Type B pancreatic cell (in vitro differentiated cells): Measurements from ENCODE around the gene ZKSCAN4. TPM values are rescaled to one million over a fixed set of nuclear protein-coding genes. Genes with fewer than 3 reads are reported as not detected.

Experiments used
- DNase-seq: peaks from one replicate; pipeline ENCODE4 v3.0.0; 2021; ENCODE audit warnings: mixed read lengths; ENCODE audit not compliant: unreplicated experiment; ENCODE audit errors: extremely low spot score
- H3K27ac Mint-ChIP-seq: 2 replicates; pipeline ENCODE4 v1.8.0; 2021; ENCODE audit warnings: mild to moderate bottlenecking, mixed read lengths
- H3K27me3 Mint-ChIP-seq: 2 replicates; pipeline ENCODE4 v1.8.0; 2021; ENCODE audit warnings: mixed read lengths
- H3K36me3 Mint-ChIP-seq: 2 replicates; pipeline ENCODE4 v1.8.0; 2021; ENCODE audit warnings: mixed read lengths
- H3K4me1 Mint-ChIP-seq: one replicate; pipeline ENCODE4 v1.8.0; 2021; ENCODE audit warnings: mixed read lengths; ENCODE audit not compliant: unreplicated experiment
- H3K4me3 Mint-ChIP-seq: 2 replicates; pipeline ENCODE4 v1.8.0; 2021; ENCODE audit warnings: mild to moderate bottlenecking, mixed read lengths
- H3K9me3 Mint-ChIP-seq: 2 replicates; pipeline ENCODE4 v1.8.0; 2021; ENCODE audit warnings: mixed read lengths
- CTCF ChIP-seq: fragments of 200-600 bp; sonication (generic); conservative IDR thresholded peaks from 2 replicates; pipeline ENCODE4 v1.5.0; 2021; ENCODE audit warnings: antibody characterized with exemption, mild to moderate bottlenecking
- total RNA-seq: library from RNA; stranded (reverse); gene quantifications from 2 replicates; pipeline ENCODE4 v1.2.1, GENCODE V29; 2021; ENCODE audit warnings: low replicate concordance

ZKSCAN4 gene
- total RNA-seq, 1 donor from 2014 or later, result 7.8 TPM

GRCh38 chr6:28212510-28213212, 39.4 kb downstream of the ZKSCAN4 start:
- peak overlapping the region; percentile 81 for H3K27ac Mint-ChIP-seq
- peaks cover 13% of the 10 kb centered on the region for H3K4me1 Mint-ChIP-seq
- H3K4me3 Mint-ChIP-seq, result peak overlapping the region; percentile 87
- TF ChIP-seq CTCF, result no peak
- peaks cover 96% of the 10 kb centered on the region for H3K27me3 Mint-ChIP-seq
- no peaks in the 10 kb centered on the region for H3K36me3 Mint-ChIP-seq
- no peak for DNase-seq
- H3K9me3 Mint-ChIP-seq, result no peaks in the 10 kb centered on the region

GRCh38 chr6:28211840-28212509, 40.1 kb downstream of the ZKSCAN4 start:
- Mint-ChIP-seq H3K27ac (peak overlapping the region; percentile 81), H3K4me3 (peak overlapping the region; percentile 87), H3K9me3 (peaks cover 4% of the 10 kb centered on the region), H3K27me3 (peaks cover 96% of the 10 kb centered on the region), H3K36me3 (no peaks in the 10 kb centered on the region), H3K4me1 (peaks cover 20% of the 10 kb centered on the region)
- TF ChIP-seq CTCF, result no peak
- DNase-seq, result no peak

- Mint-ChIP-seq H3K27me3 (peaks cover 96% of the 10 kb centered on the region), H3K27ac (no peak overlapping the region), H3K9me3 (peaks cover 4% of the 10 kb centered on the region), H3K4me3 (no peak overlapping the region), H3K36me3 (no peaks in the 10 kb centered on the region), H3K4me1 (peaks cover 20% of the 10 kb centered on the region)
- no peak for TF ChIP-seq CTCF
- DNase-seq, result no peak
These were observed 42.1 kb downstream of the ZKSCAN4 start for GRCh38 chr6:28209753-28210535.

- peak overlapping the region; percentile 70 for H3K27ac Mint-ChIP-seq
- H3K4me3 Mint-ChIP-seq, result peak overlapping the region; percentile 98
- H3K36me3 Mint-ChIP-seq, result no peaks in the 10 kb centered on the region
- no peak for TF ChIP-seq CTCF
- H3K4me1 Mint-ChIP-seq, result peaks cover 20% of the 10 kb centered on the region
- peaks cover 4% of the 10 kb centered on the region for H3K9me3 Mint-ChIP-seq
- no peak for DNase-seq
- H3K27me3 Mint-ChIP-seq, result peaks cover 94% of the 10 kb centered on the region
These were observed 43.9 kb downstream of the ZKSCAN4 start for GRCh38 chr6:28208111-28208659.

- peaks cover 20% of the 10 kb centered on the region for H3K4me1 Mint-ChIP-seq
- H3K36me3 Mint-ChIP-seq, result no peaks in the 10 kb centered on the region
- peak overlapping the region; percentile 98 for H3K4me3 Mint-ChIP-seq
- no peak for DNase-seq
- H3K27ac Mint-ChIP-seq, result peak overlapping the region; percentile 70
- H3K27me3 Mint-ChIP-seq, result peaks cover 91% of the 10 kb centered on the region
- TF ChIP-seq CTCF, result no peak
- peaks cover 4% of the 10 kb centered on the region for H3K9me3 Mint-ChIP-seq
These were observed 44.5 kb downstream of the ZKSCAN4 start for GRCh38 chr6:28207510-28208110.
